SK-N-SH (cell line): Measurements from ENCODE around the gene ACER2. TPM values are rescaled to one million over a fixed set of nuclear protein-coding genes. Genes with fewer than 3 reads are reported as not detected.

Experiments used
- CTCF ChIA-PET: fragments of 300-600, 350-600 bp; formaldehyde crosslinking; extraction: SDS; loops from one replicate; lab custom pipeline; 2021; lab: Yijun Ruan, JAX
- POLR2A ChIA-PET: fragments of 350-600 bp; sonication (Branson Sonifier 250); formaldehyde crosslinking; extraction: SDS; loops from one replicate; lab custom pipeline; 2020; ENCODE audit warnings: antibody characterized with exemption, inconsistent platforms; lab: Yijun Ruan, JAX
- DNase-seq: peaks from one replicate; pipeline ENCODE4 v3.0.0; 2012
- H2AFZ ChIP-seq: fragments of 200-600 bp; sonication (generic); 2 replicates; pipeline ENCODE4 v1.8.1; 2016; ENCODE audit warnings: antibody characterized with exemption, mild to moderate bottlenecking, low read depth
- H3F3A ChIP-seq: fragments of 200-600 bp; sonication (generic); replicated peaks from 2 replicates; pipeline ENCODE3; 2016; ENCODE audit warnings: antibody characterized with exemption, mild to moderate bottlenecking; ENCODE audit not compliant: insufficient read depth
- H3K27ac ChIP-seq, 2 experiments: fragments of 200-500 bp in 1 of 2; fragments of 200-600 bp in 1 of 2; sonication (Bioruptor generic) in 1 of 2; sonication (generic), shearing (Covaris generic) in 1 of 2; 2 replicates each; pipeline versions ENCODE4 v1.5.1 to v1.6.1; 2014 to 2016; ENCODE audit warnings: low read depth in 2 of 2, inconsistent platforms in 1 of 2, low read length in 1 of 2, mild to moderate bottlenecking in 1 of 2, mixed read lengths in 1 of 2
- H3K27me3 ChIP-seq: fragments of 200-600 bp; sonication (generic), shearing (Covaris generic); 2 replicates; pipeline ENCODE4 v1.6.1; 2016; ENCODE audit warnings: mixed run types; ENCODE audit not compliant: insufficient read depth
- H3K36me3 ChIP-seq, 2 experiments: fragments of 200-500 bp in 1 of 2; fragments of 200-600 bp in 1 of 2; sonication (Bioruptor generic) in 1 of 2; sonication (generic) in 1 of 2; replicated peaks in 1 of 2; 2 replicates each; pipeline versions ENCODE3 to v1.5.1; 2014 to 2016; ENCODE audit warnings: low read length in 1 of 2, mild to moderate bottlenecking in 1 of 2; ENCODE audit not compliant: insufficient read depth in 2 of 2, control insufficient read depth in 1 of 2
- H3K4me1 ChIP-seq, 2 experiments: fragments of 200-500 bp in 1 of 2; fragments of 200-600 bp in 1 of 2; sonication (Bioruptor generic) in 1 of 2; sonication (generic), shearing (Covaris generic) in 1 of 2; 2 replicates each; pipeline versions ENCODE4 v1.5.1 to v1.6.1; 2014 to 2016; ENCODE audit warnings: low read depth in 1 of 2, low read length in 1 of 2, mixed run types in 1 of 2; ENCODE audit not compliant: insufficient read depth in 2 of 2, control insufficient read depth in 1 of 2
- H3K4me2 ChIP-seq: fragments of 200-600 bp; sonication (generic), shearing (Covaris generic); 2 replicates; pipeline ENCODE4 v1.6.1; 2017; ENCODE audit warnings: mixed run types
- H3K4me3 ChIP-seq, 2 experiments: fragments of 200-500 bp in 1 of 2; fragments of 200-600 bp in 1 of 2; sonication (Bioruptor generic) in 1 of 2; sonication (generic), shearing (Covaris generic) in 1 of 2; 2 replicates each; pipeline versions ENCODE4 v1.5.1 to v1.8.1; 2014 to 2016; ENCODE audit warnings: low read depth in 2 of 2, inconsistent platforms in 1 of 2, low read length in 1 of 2, mild to moderate bottlenecking in 1 of 2, mixed read lengths in 1 of 2, moderate library complexity in 1 of 2
- H3K79me2 ChIP-seq: fragments of 200-600 bp; sonication (generic); 2 replicates; pipeline ENCODE4 v1.8.1; 2017; ENCODE audit warnings: mild to moderate bottlenecking; ENCODE audit not compliant: insufficient read depth
- H3K9ac ChIP-seq: fragments of 200-600 bp; sonication (generic); 2 replicates; pipeline ENCODE4 v1.6.1; 2017; ENCODE audit warnings: mixed run types
- H3K9me2 ChIP-seq: fragments of 200-600 bp; sonication (generic); 2 replicates; pipeline ENCODE4 v1.6.1; 2017; ENCODE audit warnings: mixed run types
- H3K9me3 ChIP-seq: fragments of 200-600 bp; sonication (generic); 2 replicates; pipeline ENCODE4 v1.6.1; 2017; ENCODE audit warnings: mixed run types, mild to moderate bottlenecking, moderate library complexity
- H4K20me1 ChIP-seq: fragments of 200-600 bp; sonication (generic); 2 replicates; pipeline ENCODE4 v1.6.1; 2017; ENCODE audit warnings: mild to moderate bottlenecking, mixed run types; ENCODE audit not compliant: insufficient read depth
- CTCF ChIP-seq: fragments of 200-600 bp; sonication (generic); IDR thresholded peaks from 2 replicates; pipeline ENCODE4 v1.6.1; 2017; ENCODE audit warnings: antibody characterized with exemption, mild to moderate bottlenecking, moderate library complexity
- ELF1 ChIP-seq: IDR thresholded peaks from 2 replicates; pipeline ENCODE4 v1.4.0; 2012
- EP300 ChIP-seq, 2 experiments: IDR thresholded peaks; 2 replicates each; pipeline versions ENCODE4 v1.4.0 to v1.6.1; 2012; ENCODE audit warnings: borderline replicate concordance in 1 of 2, low read depth in 1 of 2, low read length in 1 of 2
- FOXM1 ChIP-seq: IDR thresholded peaks from 2 replicates; pipeline ENCODE4 v1.4.0; 2012; ENCODE audit warnings: low read depth, mild to moderate bottlenecking
- GABPA ChIP-seq: IDR thresholded peaks from 2 replicates; pipeline ENCODE4 v1.4.0; 2012; ENCODE audit warnings: low read depth, mild to moderate bottlenecking
- GATA2 ChIP-seq: sonication (generic); formaldehyde crosslinking; IDR thresholded peaks from 2 replicates; pipeline ENCODE4 v1.5.0; 2020; ENCODE audit warnings: mild to moderate bottlenecking, missing genetic modification reagents
- MAX ChIP-seq: IDR thresholded peaks from 2 replicates; pipeline ENCODE4 v1.4.0; 2012; ENCODE audit warnings: low read depth
- MEF2A ChIP-seq: IDR thresholded peaks from 2 replicates; pipeline ENCODE4 v1.4.0; 2012; ENCODE audit warnings: low read depth, borderline replicate concordance
- MXI1 ChIP-seq: IDR thresholded peaks from 2 replicates; pipeline ENCODE4 v1.6.1; 2012; ENCODE audit warnings: mild to moderate bottlenecking, low read depth, low read length, improper control_type of control experiment
- NFIC ChIP-seq: IDR thresholded peaks from 2 replicates; pipeline ENCODE4 v1.4.0; 2012; ENCODE audit warnings: borderline replicate concordance
- NRF1 ChIP-seq: IDR thresholded peaks from 2 replicates; pipeline ENCODE4 v1.6.1; 2012; ENCODE audit warnings: low read depth, mild to moderate bottlenecking, low read length
- POLR2AphosphoS5 ChIP-seq: IDR thresholded peaks from 2 replicates; pipeline ENCODE4 v1.6.1; 2012; ENCODE audit warnings: low read depth, low read length
- REST ChIP-seq: IDR thresholded peaks from 2 replicates; pipeline ENCODE4 v1.6.1; 2012; ENCODE audit warnings: mild to moderate bottlenecking, low read depth, low read length, moderate library complexity
- RFX5 ChIP-seq: IDR thresholded peaks from 2 replicates; pipeline ENCODE4 v1.6.1; 2012; ENCODE audit warnings: mild to moderate bottlenecking, improper control_type of control experiment, low read length
- SMC3 ChIP-seq: IDR thresholded peaks from 2 replicates; pipeline ENCODE4 v1.6.1; 2012; ENCODE audit warnings: low read depth, low read length, improper control_type of control experiment
- TAF1 ChIP-seq: IDR thresholded peaks from 2 replicates; pipeline ENCODE4 v1.6.1; 2012; ENCODE audit warnings: low read depth, mild to moderate bottlenecking, low read length, moderate library complexity, borderline replicate concordance
- TCF12 ChIP-seq: IDR thresholded peaks from 2 replicates; pipeline ENCODE4 v1.4.0; 2012
- TEAD4 ChIP-seq: IDR thresholded peaks from 2 replicates; pipeline ENCODE4 v1.4.0; 2012; ENCODE audit warnings: mild to moderate bottlenecking, borderline replicate concordance; ENCODE audit not compliant: insufficient read depth
- YY1 ChIP-seq: IDR thresholded peaks from 2 replicates; pipeline ENCODE4 v1.4.0; 2012; ENCODE audit warnings: low read depth, mild to moderate bottlenecking
- WGBS: methylation state at CpG from one replicate; pipeline ENCODE4 v1.1.6; 2017; ENCODE audit warnings: low lambda C conversion rate; 5-methylcytosine and 5-hydroxymethylcytosine counted together
- polyA plus RNA-seq, 3 experiments: library from polyadenylated mRNA; depleted of rRNA; stranded (reverse); fragments of >200 nt; gene quantifications; 2 replicates each; pipeline ENCODE4 v1.2.3, GENCODE V29; 2012

The ACER2 gene
- polyA plus RNA-seq, 1 of the 3 experiments (the other 2 are of a cell fraction), result 1.3 TPM

- TF ChIP-seq TCF12, result no peak
- no peak for TF ChIP-seq NRF1
- TF ChIP-seq MAX, result no peak
- no peak for TF ChIP-seq ELF1
- TF ChIP-seq CTCF, result no peak
- Histone ChIP-seq H3K27me3 (no peaks in the 10 kb centered on the region), H3K36me3 (no peaks in the 10 kb centered on the region), H3F3A (no peaks in the 10 kb centered on the region), H3K79me2 (no peaks in the 10 kb centered on the region), H3K9me3 (no peaks in the 10 kb centered on the region), H4K20me1 (no peaks in the 10 kb centered on the region), H3K9me2 (no peaks in the 10 kb centered on the region), H3K4me3 (no peak overlapping the region), H3K27ac (no peak overlapping the region), H2AFZ (no peak overlapping the region), H3K4me1 (no peaks in the 10 kb centered on the region), H3K4me2 (no peak overlapping the region), H3K9ac (no peak overlapping the region)
- CTCF ChIA-PET, result interaction anchor here (1.0 to 2.1 kb wide), 3 partner anchors 12 to 33 kb away, joined by 3 to 5 read pairs (median 3); no protein-coding TSS in a partner anchor
- POLR2A ChIA-PET, result no interaction called here
- DNase-seq, result no peak
- WGBS, result 60% methylated on average over 3 of the region's 3 CpGs
Measured at GRCh38 chr9:19424176-19424779, 15.5 kb downstream of the ACER2 start.

GRCh38 chr9:19429595-19429994 lies 20.8 kb downstream of the ACER2 start:
- H3K4me2 ChIP-seq, result no peak overlapping the region
- 64% methylated on average over 2 of the region's 2 CpGs for WGBS
- H2AFZ ChIP-seq, result 0 out of 2 replicates have a peak overlapping the region, but pooled peaks have one; percentile 33
- H3K27me3 ChIP-seq, result no peaks in the 10 kb centered on the region
- CTCF ChIA-PET, result interaction anchor here (0.7 to 2.3 kb wide), 4 partner anchors 12 to 213 kb away, joined by 3 to 9 read pairs (median 3); no protein-coding TSS in a partner anchor
- no peak overlapping the region for H3K27ac ChIP-seq
- no peak for DNase-seq
- H3K4me1 ChIP-seq, result no peaks in the 10 kb centered on the region
- H3F3A ChIP-seq, result no peaks in the 10 kb centered on the region
- H3K36me3 ChIP-seq, result no peaks in the 10 kb centered on the region
- H3K9ac ChIP-seq, result no peak overlapping the region
- POLR2A ChIA-PET, result interaction anchor here (0.6 to 1.9 kb wide), 2 partner anchors 14 to 21 kb away, joined by 3 to 4 read pairs; partner anchors contain the start of gene ACER2
- H4K20me1 ChIP-seq, result no peaks in the 10 kb centered on the region
- H3K9me3 ChIP-seq, result no peaks in the 10 kb centered on the region
- no peak overlapping the region for H3K4me3 ChIP-seq
- H3K9me2 ChIP-seq, result no peaks in the 10 kb centered on the region
- H3K79me2 ChIP-seq, result no peaks in the 10 kb centered on the region
- TF ChIP-seq GATA2, result no peak
- TF ChIP-seq REST, result no peak
- no peak for TF ChIP-seq YY1
- no peak for TF ChIP-seq FOXM1
- TF ChIP-seq CTCF, result no peak
- TF ChIP-seq TEAD4, result no peak
- no peak for TF ChIP-seq MEF2A
- TF ChIP-seq EP300 (IDR thresholded peaks at IDR 0.05; ENCODE audit: borderline replicate concordance in 1 of 2, low read depth in 1 of 2, low read length in 1 of 2), result no peak
- TF ChIP-seq NFIC, result no peak
- TF ChIP-seq GABPA, result no peak
- no peak for TF ChIP-seq ELF1
- no peak for TF ChIP-seq SMC3
- TF ChIP-seq RFX5, result no peak
- TF ChIP-seq POLR2AphosphoS5, result no peak
- no peak for TF ChIP-seq TAF1
- no peak for TF ChIP-seq MXI1
